Endothelial cell of umbilical vein (primary cell): ENCODE data around the gene CMTM2. TPM values are rescaled to one million over a fixed set of nuclear protein-coding genes. Genes with fewer than 3 reads are reported as not detected.

Experiments used
- BruUV-seq: library from RNA; stranded (reverse); fragments of 400-500 nt; replicated peaks from 2 replicates; lab custom pipeline; 2021; lab: Mats Ljungman, UMichigan
- CTCF ChIA-PET: fragments of 300-600, 350-600 bp; sonication (Branson Sonifier 250); formaldehyde crosslinking; loops from one replicate; lab custom pipeline; 2021; ENCODE audit warnings: antibody characterized with exemption, inconsistent platforms; lab: Charles Lee
- POLR2A ChIA-PET: fragments of 300-600, 350-600 bp; sonication (Branson Sonifier 250); formaldehyde crosslinking; loops from one replicate; lab custom pipeline; 2021; ENCODE audit warnings: antibody characterized with exemption, inconsistent platforms; lab: Charles Lee
- DNase-seq: peaks from one replicate; pipeline ENCODE4 v3.0.0-alpha.2; 2011; ENCODE audit warnings: low read depth, low spot score
- FAIRE-seq: peaks from 2 replicates; lab custom pipeline; 2011; peaks lifted over from hg19 to GRCh38; lab: Jason Lieb, UNC
- H2AFZ ChIP-seq: 2 replicates; pipeline ENCODE4 v1.6.0; 2012; ENCODE audit warnings: low read depth, low read length, control low read depth, inconsistent platforms
- H3K27ac ChIP-seq: 2 replicates; pipeline ENCODE4 v1.5.1; 2011; ENCODE audit warnings: low read depth, mild to moderate bottlenecking, control low read depth, low read length, moderate library complexity; ENCODE audit not compliant: insufficient read depth
- H3K27me3 ChIP-seq, 2 experiments: 2 replicates each; pipeline versions ENCODE4 v1.6.0 to v1.6.1; 2011; ENCODE audit warnings: low read length in 2 of 2, mixed read lengths in 1 of 2; ENCODE audit not compliant: control insufficient read depth in 2 of 2, insufficient read depth in 2 of 2
- H3K36me3 ChIP-seq, 2 experiments: 2 replicates in 1 of 2; 3 replicates in 1 of 2; pipeline ENCODE4 v1.5.1; 2011; ENCODE audit warnings: low read length in 2 of 2, mild to moderate bottlenecking in 1 of 2, moderate library complexity in 1 of 2; ENCODE audit not compliant: control insufficient read depth in 2 of 2, insufficient read depth in 2 of 2; ENCODE audit errors: extremely low read depth in 1 of 2
- H3K4me1 ChIP-seq: 3 replicates; pipeline ENCODE4 v1.5.1; 2011; ENCODE audit warnings: mild to moderate bottlenecking, low read length; ENCODE audit not compliant: control insufficient read depth, insufficient read depth; ENCODE audit errors: extremely low read depth
- H3K4me2 ChIP-seq: 2 replicates; pipeline ENCODE4 v1.6.1; 2011; ENCODE audit warnings: low read length, control low read depth, mixed read lengths; ENCODE audit not compliant: insufficient read depth
- H3K4me3 ChIP-seq, 3 experiments: fragments of 200-600 bp in 1 of 3; sonication (generic), shearing (Covaris generic) in 1 of 3; replicated peaks in 1 of 3; 2 replicates each; pipeline ENCODE4 v1.5.1; 2011 to 2016; ENCODE audit warnings: control low read depth in 3 of 3, low read length in 3 of 3, mild to moderate bottlenecking in 2 of 3, inconsistent platforms in 1 of 3, low read depth in 1 of 3, moderate library complexity in 1 of 3; ENCODE audit not compliant: insufficient read depth in 1 of 3
- H3K79me2 ChIP-seq: 2 replicates; pipeline ENCODE4 v1.6.0; 2012; ENCODE audit warnings: low read length, inconsistent platforms; ENCODE audit not compliant: control insufficient read depth, insufficient read depth
- H3K9ac ChIP-seq: replicated peaks from 2 replicates; pipeline ENCODE3; 2011; ENCODE audit warnings: low read length, control low read depth; ENCODE audit not compliant: insufficient read depth; ENCODE audit errors: extremely low read depth
- H3K9me1 ChIP-seq: replicated peaks from 3 replicates; pipeline ENCODE4 v1.6.0; 2011; ENCODE audit warnings: mild to moderate bottlenecking, low read length; ENCODE audit not compliant: control insufficient read depth, insufficient read depth; ENCODE audit errors: extremely low read depth
- H3K9me3 ChIP-seq: replicated peaks from 2 replicates; pipeline ENCODE4 v1.5.1; 2012; ENCODE audit warnings: low read length, inconsistent platforms; ENCODE audit not compliant: control insufficient read depth, insufficient read depth
- H4K20me1 ChIP-seq: replicated peaks from 2 replicates; pipeline ENCODE3; 2011; ENCODE audit warnings: mild to moderate bottlenecking, low read length; ENCODE audit not compliant: control insufficient read depth, insufficient read depth; ENCODE audit errors: extremely low read depth
- JUN ChIP-seq: IDR thresholded peaks from 2 replicates; pipeline ENCODE4 v1.6.1; 2011; ENCODE audit warnings: borderline replicate concordance, low read depth; ENCODE audit not compliant: insufficient read length, insufficient read depth
- MYC ChIP-seq: IDR thresholded peaks from one replicate; pipeline ENCODE4 v1.6.1; 2011; ENCODE audit warnings: mild to moderate bottlenecking, low read depth, low read length
- POLR2AphosphoS5 ChIP-seq: IDR thresholded peaks from 2 replicates; pipeline ENCODE4 v1.6.1; 2012; ENCODE audit warnings: low read depth, mild to moderate bottlenecking, control low read depth, low read length, moderate library complexity; ENCODE audit not compliant: insufficient read depth
- dilution Hi-C: fragments of 300-500 bp; cut with MboI; formaldehyde crosslinking; loops from one replicate; pipeline ENCODE4 v1.15.0; 2019; ENCODE audit warnings: low sequenced_read_pairs; ENCODE audit not compliant: extremely low pct_ligation_motif_present
- intact Hi-C: fragments of 100-400 bp; cut with micrococcal nuclease; formaldehyde crosslinking; loops from one replicate; pipeline ENCODE4 v1.10.0; 2022
- polyA plus RNA-seq, 4 experiments: library from polyadenylated mRNA; depleted of rRNA in 3 of 4; stranded (reverse) in 3 of 4; unstranded in 1 of 4; fragments of >200 nt; gene quantifications; 2 replicates each; pipeline versions ENCODE4 v1.2.1 to v1.2.3, GENCODE V29; 2011 to 2012; ENCODE audit warnings: missing spikeins in 1 of 4
- total RNA-seq: library from RNA; stranded (reverse); gene quantifications from 2 replicates; pipeline ENCODE4 v1.2.3, GENCODE V29; 2021
- TF ChIP-seq, protein P1 (sequence below), 2 donors: IDR thresholded peaks; 1 replicate in 1 of 2; 2 replicates in 1 of 2; pipeline ENCODE4 v1.5.1; 2011; ENCODE audit warnings: low read length in 2 of 2, mild to moderate bottlenecking in 2 of 2, moderate library complexity in 2 of 2, control low read depth in 1 of 2, inconsistent platforms in 1 of 2, low read depth in 1 of 2; ENCODE audit not compliant: insufficient read depth in 1 of 2; ENCODE audit errors: extremely low read depth in 1 of 2

CMTM2 gene
- total and polyA plus RNA-seq, 2 donors (not counting 3 experiments of a cell fraction or from before 2014, with no cell fraction given) = not detected

DNA sequence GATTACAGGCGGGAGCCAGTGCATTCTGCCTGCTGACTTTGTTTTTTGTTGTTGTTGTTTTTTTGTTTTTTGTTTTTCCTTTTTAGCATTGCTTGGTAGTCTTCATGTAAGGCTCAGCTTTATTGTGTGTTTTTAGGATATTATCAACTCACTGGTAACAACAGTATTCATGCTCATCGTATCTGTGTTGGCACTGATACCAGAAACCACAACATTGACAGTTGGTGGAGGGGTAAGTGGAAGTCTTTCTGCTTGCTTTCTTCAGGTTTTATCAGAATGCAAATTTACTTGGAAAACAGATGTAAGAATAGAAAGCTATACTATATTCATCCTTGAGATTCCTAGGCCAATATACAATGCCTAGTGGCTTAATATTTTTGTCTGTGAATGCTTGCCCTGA lies 16.3 kb upstream of the CMTM2 start:
- ChIA-PET CTCF (interaction anchor here (1.1 to 3.1 kb wide), 9 partner anchors 9 to 51 kb away, joined by 3 to 15 read pairs (median 5); partner anchors contain the start of gene CKLF), POLR2A (no interaction called here)
- H3K36me3 ChIP-seq = peaks cover 4 to 19% of the 10 kb centered on the region in 2 experiments
- dilution Hi-C loops = no loop called here
- peaks cover 20% of the 10 kb centered on the region for H3K4me1 ChIP-seq
- no peak overlapping the region for H2AFZ ChIP-seq
- H3K9me1 ChIP-seq = no peaks in the 10 kb centered on the region
- no peak for FAIRE-seq
- H3K9me3 ChIP-seq = no peaks in the 10 kb centered on the region
- intact Hi-C loops = no loop called here
- TF ChIP-seq, protein P1, sequence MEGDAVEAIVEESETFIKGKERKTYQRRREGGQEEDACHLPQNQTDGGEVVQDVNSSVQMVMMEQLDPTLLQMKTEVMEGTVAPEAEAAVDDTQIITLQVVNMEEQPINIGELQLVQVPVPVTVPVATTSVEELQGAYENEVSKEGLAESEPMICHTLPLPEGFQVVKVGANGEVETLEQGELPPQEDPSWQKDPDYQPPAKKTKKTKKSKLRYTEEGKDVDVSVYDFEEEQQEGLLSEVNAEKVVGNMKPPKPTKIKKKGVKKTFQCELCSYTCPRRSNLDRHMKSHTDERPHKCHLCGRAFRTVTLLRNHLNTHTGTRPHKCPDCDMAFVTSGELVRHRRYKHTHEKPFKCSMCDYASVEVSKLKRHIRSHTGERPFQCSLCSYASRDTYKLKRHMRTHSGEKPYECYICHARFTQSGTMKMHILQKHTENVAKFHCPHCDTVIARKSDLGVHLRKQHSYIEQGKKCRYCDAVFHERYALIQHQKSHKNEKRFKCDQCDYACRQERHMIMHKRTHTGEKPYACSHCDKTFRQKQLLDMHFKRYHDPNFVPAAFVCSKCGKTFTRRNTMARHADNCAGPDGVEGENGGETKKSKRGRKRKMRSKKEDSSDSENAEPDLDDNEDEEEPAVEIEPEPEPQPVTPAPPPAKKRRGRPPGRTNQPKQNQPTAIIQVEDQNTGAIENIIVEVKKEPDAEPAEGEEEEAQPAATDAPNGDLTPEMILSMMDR (IDR thresholded peaks at IDR 0.05; ENCODE audit: extremely low read depth in 1 of 2, insufficient read depth in 1 of 2, low read depth in 1 of 2, low read length in 2 of 2) = no peak
- TF ChIP-seq MYC = no peak
- TF ChIP-seq JUN = no peak
- TF ChIP-seq POLR2AphosphoS5 = no peak
- H3K4me2 ChIP-seq = no peak overlapping the region
- H3K79me2 ChIP-seq = peaks cover 28% of the 10 kb centered on the region
- no peaks in the 10 kb centered on the region for H4K20me1 ChIP-seq
- no peaks in the 10 kb centered on the region for H3K27me3 ChIP-seq
- no peak overlapping the region for H3K27ac ChIP-seq
- BruUV-seq = no TSS peak
- no peak overlapping the region for H3K9ac ChIP-seq
- H3K4me3 ChIP-seq = no peak overlapping the region
- DNase-seq = no peak
